GM12891 (cell line): Measurements from ENCODE around the gene IPCEF1.
"Not testable (repeated sequence)": the region's sequence is repeated elsewhere in the genome, so short reads cannot be mapped to it uniquely, and the experiment has no call there.

Experiments
- DNase-seq: peaks from one replicate; pipeline ENCODE4 v3.0.0; 2011; ENCODE audit warnings: low spot score; ENCODE audit not compliant: insufficient read length
- FAIRE-seq: peaks from 2 replicates; lab custom pipeline; 2011; peaks lifted over from hg19 to GRCh38; lab: Jason Lieb, UNC
- PAX5 ChIP-seq: IDR thresholded peaks from 2 replicates; pipeline ENCODE4 v1.6.1; 2011; ENCODE audit warnings: low read length, moderate library complexity, mild to moderate bottlenecking; ENCODE audit not compliant: insufficient read depth, severe bottlenecking
- POLR2A ChIP-seq: IDR thresholded peaks from 2 replicates; pipeline ENCODE4 v1.6.1; 2011; ENCODE audit warnings: low read depth, low read length, control low read depth
- POLR2AphosphoS5 ChIP-seq: IDR thresholded peaks from 2 replicates; pipeline ENCODE4 v1.6.1; 2011; ENCODE audit warnings: low read depth, low read length, control low read depth
- POU2F2 ChIP-seq: IDR thresholded peaks from 2 replicates; pipeline ENCODE4 v1.6.1; 2011; ENCODE audit warnings: low read depth, mild to moderate bottlenecking, control low read depth, low read length, moderate library complexity
- SPI1 ChIP-seq: IDR thresholded peaks from 2 replicates; pipeline ENCODE4 v1.6.1; 2011; ENCODE audit warnings: low read depth, low read length, control low read depth
- TAF1 ChIP-seq: IDR thresholded peaks from 2 replicates; pipeline ENCODE4 v1.6.1; 2011; ENCODE audit warnings: low read depth, low read length, control low read depth

The IPCEF1 gene

DNA sequence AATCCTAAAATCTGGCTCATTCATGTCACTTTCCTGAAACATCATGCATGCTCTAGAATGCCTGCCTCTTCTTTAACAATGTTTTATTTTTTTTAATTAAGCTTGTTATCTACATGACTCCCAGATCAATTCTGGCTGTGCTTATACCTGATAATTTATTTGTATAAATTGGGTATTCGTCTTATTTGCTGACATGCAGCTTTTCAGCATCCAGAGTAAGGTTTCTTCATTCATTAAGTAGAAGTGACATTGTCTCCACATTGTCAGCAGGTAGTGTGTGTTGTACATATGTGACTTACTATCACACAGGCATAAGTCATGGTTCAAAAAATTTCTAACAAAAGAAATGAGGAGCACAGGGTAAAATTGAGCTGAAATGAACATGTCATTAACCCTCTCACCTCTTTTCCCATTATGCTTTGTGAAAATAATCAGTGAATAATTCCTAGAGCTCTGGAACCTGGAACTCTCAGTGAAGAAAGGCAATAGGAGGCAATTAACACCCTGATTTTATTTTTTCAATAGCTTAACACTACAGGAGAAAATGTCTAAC, 160.2 kb downstream of the IPCEF1 start:
- no peak for TF ChIP-seq POLR2AphosphoS5
- DNase-seq = no peak
- FAIRE-seq = no peak

GRCh38 chr6:154187714-154188113, 168.9 kb downstream of the IPCEF1 start:
- FAIRE-seq (no peak), DNase-seq (no peak)
- TF ChIP-seq SPI1 = no peak
- no peak for TF ChIP-seq TAF1
- no peak for TF ChIP-seq POLR2A
- TF ChIP-seq POU2F2 = no peak
- no peak for TF ChIP-seq POLR2AphosphoS5

- no peak for FAIRE-seq
- DNase-seq = no peak
- TF ChIP-seq SPI1 (no peak), POLR2AphosphoS5 (no peak), POLR2A (no peak), TAF1 (no peak), PAX5 (no peak), POU2F2 (no peak)
These were observed 169.4 kb downstream of the IPCEF1 start for GRCh38 chr6:154187203-154187602.

- DNase-seq (no peak), FAIRE-seq (no peak)
- TF ChIP-seq POLR2A (no peak), TAF1 (no peak), SPI1 (no peak), POLR2AphosphoS5 (no peak), PAX5 (no peak), POU2F2 (no peak)
These were observed 177.2 kb downstream of the IPCEF1 start for GRCh38 chr6:154179434-154179833.

DNA sequence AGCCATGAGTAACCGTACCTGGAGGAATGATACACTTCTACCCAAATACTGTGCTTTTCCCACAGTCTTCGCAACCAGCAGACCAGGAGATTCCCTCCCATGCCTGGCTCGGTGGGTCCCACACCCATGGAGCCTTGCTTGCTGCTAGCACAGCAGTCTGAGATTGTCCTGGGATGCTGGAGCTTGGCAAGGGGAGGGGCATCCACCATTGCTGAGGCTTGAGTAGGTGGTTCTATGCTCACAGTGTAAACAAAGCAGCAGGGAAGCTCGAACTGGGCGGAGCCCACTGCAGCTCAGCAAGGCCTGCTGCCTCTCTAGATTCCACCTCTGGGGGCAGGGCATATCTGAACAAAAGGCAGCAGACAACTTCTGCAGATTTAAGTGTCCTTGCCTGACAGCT, 184.2 kb downstream of the IPCEF1 start:
- not testable (repeated sequence) for FAIRE-seq, DNase-seq

- FAIRE-seq (no peak), DNase-seq (no peak)
- TF ChIP-seq POLR2AphosphoS5 (no peak), TAF1 (no peak), SPI1 (no peak), POLR2A (no peak), PAX5 (no peak), POU2F2 (no peak)
These were observed 186.5 kb downstream of the IPCEF1 start for GRCh38 chr6:154170106-154170505.

DNA sequence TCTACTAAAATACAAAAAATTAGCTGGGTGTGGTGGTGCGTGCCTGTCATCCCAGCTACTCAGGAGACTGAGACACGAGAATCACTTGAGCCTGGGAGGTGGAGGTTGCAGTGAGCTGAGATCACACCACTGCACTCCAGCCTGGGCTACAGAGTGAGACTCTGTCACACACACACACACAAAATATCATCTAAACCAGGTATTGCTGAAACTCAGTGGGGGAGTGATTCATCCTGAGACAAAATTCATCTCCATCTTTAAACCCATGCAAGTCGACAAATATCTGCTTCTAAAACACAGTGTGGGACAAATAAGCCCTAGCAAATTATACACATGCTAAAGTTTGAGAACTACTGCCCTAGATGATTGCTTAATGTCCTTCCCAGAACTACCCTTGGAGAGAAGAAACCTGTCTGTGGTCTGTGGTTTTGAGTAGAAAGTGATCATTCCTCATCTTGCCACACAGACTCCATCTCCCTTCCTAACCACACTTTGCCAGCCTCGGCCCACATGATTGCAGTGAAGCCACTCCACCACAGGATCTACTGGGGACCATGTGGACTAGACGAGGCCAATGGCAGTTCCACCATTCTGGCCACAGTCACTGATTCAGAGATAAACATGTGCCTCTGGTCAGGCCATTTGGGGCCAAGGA, 187.3 kb downstream of the IPCEF1 start:
- no peak for FAIRE-seq
- TF ChIP-seq POLR2A = no peak
- no peak for TF ChIP-seq POLR2AphosphoS5
- no peak for TF ChIP-seq POU2F2
- TF ChIP-seq SPI1 = no peak
- no peak for TF ChIP-seq PAX5
- no peak for TF ChIP-seq TAF1
- DNase-seq = no peak

DNA sequence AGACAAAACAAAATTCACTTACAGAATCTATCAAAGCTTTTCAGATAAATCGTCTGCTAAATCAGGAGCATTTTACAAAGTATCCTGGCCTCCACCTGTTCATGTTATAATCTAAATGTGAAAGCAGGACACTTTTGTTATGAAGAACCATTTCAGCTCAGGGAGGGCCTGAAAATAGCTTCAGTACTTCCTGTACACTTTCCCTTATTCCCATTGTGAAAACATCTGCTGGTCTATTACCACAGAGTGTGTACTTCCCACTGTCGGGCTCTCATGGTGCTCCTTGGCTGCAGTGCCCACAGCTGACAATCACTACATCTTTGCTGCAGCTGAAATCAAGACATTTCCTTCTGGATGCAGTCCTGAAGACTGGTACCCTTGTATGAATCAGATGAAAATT, 189.5 kb downstream of the IPCEF1 start:
- no peak for FAIRE-seq
- TF ChIP-seq POLR2AphosphoS5 = no peak
- TF ChIP-seq SPI1 = no peak
- no peak for TF ChIP-seq POU2F2
- no peak for TF ChIP-seq TAF1
- no peak for TF ChIP-seq POLR2A
- TF ChIP-seq PAX5 = no peak

GRCh38 chr6:154166140-154166539, 190.5 kb downstream of the IPCEF1 start:
- DNase-seq (no peak), FAIRE-seq (no peak)
- TF ChIP-seq POLR2AphosphoS5 (no peak), POLR2A (no peak), TAF1 (no peak), SPI1 (no peak), PAX5 (no peak), POU2F2 (no peak)

More for the DNA sequence above, 189.5 kb downstream of the IPCEF1 start:
- no peak for DNase-seq

DNA sequence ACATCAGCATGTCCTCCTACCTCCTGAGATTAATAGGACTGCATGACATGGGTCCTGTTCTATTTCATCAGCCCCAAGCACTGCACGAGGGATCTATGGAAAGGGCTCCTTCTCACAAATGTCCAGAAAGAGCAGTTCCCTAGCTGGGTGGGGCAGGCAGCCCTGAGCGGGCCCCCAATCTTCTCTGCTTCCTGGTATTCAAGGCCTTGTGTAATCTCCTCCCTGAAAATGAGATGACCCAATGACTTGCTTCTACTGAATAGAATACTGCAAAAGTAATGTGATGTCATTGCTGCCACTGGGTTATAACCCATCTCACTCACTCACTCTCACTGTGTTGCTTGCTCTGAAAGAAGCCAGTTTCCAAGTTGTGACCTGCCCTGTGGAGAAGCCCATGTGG, 191.1 kb downstream of the IPCEF1 start:
- DNase-seq (no peak), FAIRE-seq (no peak)
- TF ChIP-seq PAX5 = no peak
- TF ChIP-seq POLR2A = no peak
- TF ChIP-seq SPI1 = no peak
- no peak for TF ChIP-seq TAF1
- no peak for TF ChIP-seq POU2F2
- no peak for TF ChIP-seq POLR2AphosphoS5
